H9 (cell line): ENCODE measurements around the gene LHFPL6. TPM values are rescaled to one million over a fixed set of nuclear protein-coding genes. Genes with fewer than 3 reads are reported as not detected.

ENCODE experiments used
- DNase-seq: peaks from one replicate; pipeline ENCODE4 v3.0.0-alpha.2; 2017
- H2AFZ ChIP-seq: one replicate; pipeline ENCODE4 v1.6.1; 2013; ENCODE audit warnings: mild to moderate bottlenecking, low read length, control low read depth, moderate library complexity
- H2AK5ac ChIP-seq: 2 replicates; pipeline ENCODE4 v1.6.1; 2013; ENCODE audit warnings: low read length, control low read depth, mixed read lengths; ENCODE audit not compliant: insufficient read length
- H2BK120ac ChIP-seq: one replicate; pipeline ENCODE4 v1.6.1; 2013; ENCODE audit warnings: low read depth, mild to moderate bottlenecking, low read length, control low read depth, inconsistent platforms; ENCODE audit not compliant: poor library complexity, severe bottlenecking
- H2BK12ac ChIP-seq: 2 replicates; pipeline ENCODE4 v1.6.1; 2013; ENCODE audit warnings: low read length, control low read depth, mixed read lengths, low read depth; ENCODE audit not compliant: insufficient read length
- H2BK15ac ChIP-seq: 2 replicates; pipeline ENCODE4 v1.6.1; 2013; ENCODE audit warnings: low read depth, low read length, control low read depth
- H2BK20ac ChIP-seq: one replicate; pipeline ENCODE4 v1.6.1; 2013; ENCODE audit warnings: low read depth, mild to moderate bottlenecking, low read length, control low read depth, inconsistent platforms; ENCODE audit not compliant: poor library complexity, severe bottlenecking
- H2BK5ac ChIP-seq: 2 replicates; pipeline ENCODE4 v1.6.1; 2013; ENCODE audit warnings: low read length, control low read depth, mixed read lengths; ENCODE audit not compliant: insufficient read length
- H3K14ac ChIP-seq: 2 replicates; pipeline ENCODE4 v1.6.1; 2013; ENCODE audit warnings: low read length, control low read depth; ENCODE audit not compliant: insufficient read depth
- H3K18ac ChIP-seq: 2 replicates; pipeline ENCODE4 v1.6.1; 2013; ENCODE audit warnings: low read depth, mild to moderate bottlenecking, mixed read lengths, low read length, control low read depth; ENCODE audit not compliant: insufficient read length
- H3K23ac ChIP-seq: 2 replicates; pipeline ENCODE4 v1.6.1; 2013; ENCODE audit warnings: low read length, control low read depth, mixed read lengths, low read depth; ENCODE audit not compliant: insufficient read length
- H3K23me2 ChIP-seq: 2 replicates; pipeline ENCODE4 v1.6.1; 2013; ENCODE audit warnings: low read depth, mild to moderate bottlenecking, mixed read lengths, low read length, control low read depth; ENCODE audit not compliant: insufficient read length, poor library complexity, severe bottlenecking
- H3K27ac ChIP-seq: 2 replicates; pipeline ENCODE4 v1.5.1; 2013; ENCODE audit warnings: low read length, control low read depth, mixed read lengths, low read depth; ENCODE audit not compliant: insufficient read length
- H3K27me3 ChIP-seq: 2 replicates; pipeline ENCODE4 v1.6.1; 2013; ENCODE audit warnings: low read length, control low read depth, inconsistent platforms; ENCODE audit not compliant: insufficient read depth
- H3K4ac ChIP-seq: 2 replicates; pipeline ENCODE4 v1.6.1; 2013; ENCODE audit warnings: low read depth, mild to moderate bottlenecking, control low read depth, inconsistent platforms, low read length, moderate library complexity
- H3K4me1 ChIP-seq: 2 replicates; pipeline ENCODE4 v1.6.1; 2013; ENCODE audit warnings: low read length, control low read depth, inconsistent platforms; ENCODE audit not compliant: insufficient read depth
- H3K4me2 ChIP-seq: 2 replicates; pipeline ENCODE4 v1.6.1; 2013; ENCODE audit warnings: low read length, control low read depth, mixed read lengths; ENCODE audit not compliant: insufficient read length, insufficient read depth
- H3K56ac ChIP-seq: 2 replicates; pipeline ENCODE4 v1.6.1; 2013; ENCODE audit warnings: low read depth, mild to moderate bottlenecking, mixed read lengths, low read length, control low read depth; ENCODE audit not compliant: insufficient read length
- H3K79me1 ChIP-seq: 2 replicates; pipeline ENCODE4 v1.6.1; 2013; ENCODE audit warnings: low read depth, mild to moderate bottlenecking, moderate library complexity, low read length, control low read depth, inconsistent platforms; ENCODE audit not compliant: insufficient read depth, poor library complexity, severe bottlenecking
- H3K79me2 ChIP-seq: 2 replicates; pipeline ENCODE4 v1.6.1; 2013; ENCODE audit warnings: low read length, control low read depth, inconsistent platforms; ENCODE audit not compliant: insufficient read depth
- H3K9ac ChIP-seq: 2 replicates; pipeline ENCODE4 v1.6.1; 2013; ENCODE audit warnings: low read length, control low read depth, mixed read lengths; ENCODE audit not compliant: insufficient read length; ENCODE audit errors: extremely low read depth
- H3K9me3 ChIP-seq: one replicate; pipeline ENCODE4 v1.6.1; 2013; ENCODE audit warnings: low read depth, low read length, inconsistent platforms; ENCODE audit not compliant: control insufficient read depth
- H3T11ph ChIP-seq: one replicate; pipeline ENCODE4 v1.6.1; 2013; ENCODE audit warnings: mild to moderate bottlenecking, low read length, control low read depth, inconsistent platforms
- H4K20me1 ChIP-seq: one replicate; pipeline ENCODE4 v1.6.1; 2013; ENCODE audit not compliant: control insufficient read depth, insufficient read length, insufficient read depth
- H4K5ac ChIP-seq: 2 replicates; pipeline ENCODE4 v1.6.1; 2013; ENCODE audit warnings: low read depth, mild to moderate bottlenecking, mixed read lengths, low read length, control low read depth; ENCODE audit not compliant: insufficient read length
- H4K8ac ChIP-seq: replicated peaks from 2 replicates; pipeline ENCODE4 v1.6.1; 2013; ENCODE audit warnings: low read length, control low read depth, mixed read lengths, low read depth; ENCODE audit not compliant: insufficient read length
- H4K91ac ChIP-seq: 2 replicates; pipeline ENCODE4 v1.6.1; 2013; ENCODE audit warnings: low read depth, mild to moderate bottlenecking, moderate library complexity, mixed read lengths, low read length, control low read depth; ENCODE audit not compliant: insufficient read length
- H3K27ac Mint-ChIP-seq, 3 experiments: 2 replicates in 2 of 3; 3 replicates in 1 of 3; pipeline ENCODE4 v1.8.0; 2020 to 2021; ENCODE audit warnings: mixed read lengths in 3 of 3, mild to moderate bottlenecking in 1 of 3, moderate library complexity in 1 of 3
- H3K27me3 Mint-ChIP-seq: 2 replicates; pipeline ENCODE4 v1.8.0; 2021; ENCODE audit warnings: low read depth, mild to moderate bottlenecking, moderate library complexity, mixed read lengths
- H3K36me3 Mint-ChIP-seq, 3 experiments: 2 replicates in 2 of 3; 3 replicates in 1 of 3; pipeline ENCODE4 v1.8.0; 2020 to 2021; ENCODE audit warnings: low read depth in 3 of 3, mixed read lengths in 3 of 3; ENCODE audit not compliant: insufficient read depth in 1 of 3
- H3K4me1 Mint-ChIP-seq, 2 experiments: 2 replicates each; pipeline ENCODE4 v1.8.0; 2020; ENCODE audit warnings: mixed read lengths in 2 of 2
- H3K4me3 Mint-ChIP-seq, 2 experiments: 2 replicates in 1 of 2; 3 replicates in 1 of 2; pipeline ENCODE4 v1.8.0; 2020 to 2021; ENCODE audit warnings: mild to moderate bottlenecking in 2 of 2, mixed read lengths in 2 of 2, moderate library complexity in 1 of 2
- H3K9me3 Mint-ChIP-seq, 2 experiments: 2 replicates in 1 of 2; 3 replicates in 1 of 2; pipeline ENCODE4 v1.8.0; 2020; ENCODE audit warnings: mild to moderate bottlenecking in 2 of 2, mixed read lengths in 2 of 2, moderate library complexity in 1 of 2
- WGBS: extraction: QIAGEN DNeasy Blood & Tissue Kit; methylation state at CpG from one replicate; pipeline ENCODE4 v1.1.7; 2013; ENCODE audit warnings: missing lambda C conversion rate, low lambda C conversion rate, mixed read lengths; ENCODE audit not compliant: insufficient read length; ENCODE audit errors: extremely low coverage; 5-methylcytosine and 5-hydroxymethylcytosine counted together
- total RNA-seq: library from RNA; stranded (reverse); gene quantifications from 2 replicates; pipeline ENCODE4 v1.2.1, GENCODE V29; 2021
- TF ChIP-seq, protein P1 (sequence below): fragments of 200-600 bp; sonication (generic); conservative IDR thresholded peaks from 3 replicates; pipeline ENCODE4 v1.8.0; 2021; ENCODE audit warnings: antibody characterized with exemption, mild to moderate bottlenecking

The LHFPL6 gene
- total RNA-seq, 1 experiment from 2014 or later, result 3.5 TPM

- Histone ChIP-seq H3T11ph (no peak overlapping the region), H3K4me1 (peaks cover 7% of the 10 kb centered on the region; the same call in 1 of the 2 replicates)
- H3K9me3 Mint-ChIP-seq, result no peaks in the 10 kb centered on the region
These were observed 200.6 kb downstream of the LHFPL6 start for GRCh38 chr13:39402221-39402970.

More at GRCh38 chr13:39402221-39402970, 200.6 kb downstream of the LHFPL6 start:
- Histone ChIP-seq H3K4me2 (no peak overlapping the region), H2BK5ac (no peak overlapping the region), H2BK120ac (no peak overlapping the region), H4K91ac (no peak overlapping the region), H3K18ac (no peak overlapping the region), H3K9me3 (no peaks in the 10 kb centered on the region), H4K20me1 (no peaks in the 10 kb centered on the region), H3K79me1 (no peaks in the 10 kb centered on the region), H2BK15ac (no peak overlapping the region), H3K23me2 (no peaks in the 10 kb centered on the region), H3K27me3 (no peaks in the 10 kb centered on the region; the same call in 1 of the 2 replicates), H3K9ac (no peak overlapping the region), H3K23ac (no peak overlapping the region), H3K27ac (no peak overlapping the region), H3K4ac (no peak overlapping the region), H3K79me2 (no peaks in the 10 kb centered on the region), H4K8ac (no peak overlapping the region), H2BK20ac (no peak overlapping the region), H3K14ac (no peak overlapping the region), H2BK12ac (no peak overlapping the region), H4K5ac (no peak overlapping the region), H2AFZ (no peak overlapping the region), H3K56ac (no peak overlapping the region), H2AK5ac (no peak overlapping the region)
- TF ChIP-seq, protein P1, sequence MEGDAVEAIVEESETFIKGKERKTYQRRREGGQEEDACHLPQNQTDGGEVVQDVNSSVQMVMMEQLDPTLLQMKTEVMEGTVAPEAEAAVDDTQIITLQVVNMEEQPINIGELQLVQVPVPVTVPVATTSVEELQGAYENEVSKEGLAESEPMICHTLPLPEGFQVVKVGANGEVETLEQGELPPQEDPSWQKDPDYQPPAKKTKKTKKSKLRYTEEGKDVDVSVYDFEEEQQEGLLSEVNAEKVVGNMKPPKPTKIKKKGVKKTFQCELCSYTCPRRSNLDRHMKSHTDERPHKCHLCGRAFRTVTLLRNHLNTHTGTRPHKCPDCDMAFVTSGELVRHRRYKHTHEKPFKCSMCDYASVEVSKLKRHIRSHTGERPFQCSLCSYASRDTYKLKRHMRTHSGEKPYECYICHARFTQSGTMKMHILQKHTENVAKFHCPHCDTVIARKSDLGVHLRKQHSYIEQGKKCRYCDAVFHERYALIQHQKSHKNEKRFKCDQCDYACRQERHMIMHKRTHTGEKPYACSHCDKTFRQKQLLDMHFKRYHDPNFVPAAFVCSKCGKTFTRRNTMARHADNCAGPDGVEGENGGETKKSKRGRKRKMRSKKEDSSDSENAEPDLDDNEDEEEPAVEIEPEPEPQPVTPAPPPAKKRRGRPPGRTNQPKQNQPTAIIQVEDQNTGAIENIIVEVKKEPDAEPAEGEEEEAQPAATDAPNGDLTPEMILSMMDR, result no peak
- WGBS, result no CpG with 5 or more reads among the region's 3 CpGs
- H3K4me1 Mint-ChIP-seq, result peaks cover 22 to 25% of the 10 kb centered on the region in 2 experiments
- H3K36me3 Mint-ChIP-seq, result no peaks in the 10 kb centered on the region
- DNase-seq, result no peak
- peaks cover 38% of the 10 kb centered on the region for H3K27me3 Mint-ChIP-seq
- H3K27ac Mint-ChIP-seq, result no peak overlapping the region
- H3K4me3 Mint-ChIP-seq, result no peak overlapping the region
